Caco-2 (cell line): ENCODE results near the gene NFKBIZ. TPM values are rescaled to one million over a fixed set of nuclear protein-coding genes. Genes with fewer than 3 reads are reported as not detected.

Source experiments
- BruUV-seq: library from RNA; stranded (reverse); fragments of 400-500 nt; replicated peaks from 2 replicates; lab custom pipeline; 2021; lab: Mats Ljungman, UMichigan
- CTCF ChIA-PET: fragments of 300-600 bp; sonication (Branson Sonifier 250); formaldehyde crosslinking; loops from one replicate; lab custom pipeline; 2022; ENCODE audit warnings: antibody characterized with exemption; lab: Charles Lee
- POLR2A ChIA-PET: fragments of 300-600 bp; sonication (Branson Sonifier 250); formaldehyde crosslinking; loops from one replicate; lab custom pipeline; 2022; ENCODE audit warnings: antibody characterized with exemption; lab: Charles Lee
- DNase-seq, 2 experiments: peaks; one replicate each; pipeline versions ENCODE4 v3.0.0 to v3.0.0-alpha.2; 2020 to 2022
- H3K27me3 ChIP-seq: replicated peaks from 2 replicates; pipeline ENCODE4 v1.6.0; 2011; ENCODE audit warnings: low read length; ENCODE audit not compliant: control insufficient read depth, insufficient read depth
- H3K36me3 ChIP-seq: 2 replicates; pipeline ENCODE4 v1.5.1; 2011; ENCODE audit warnings: low read length; ENCODE audit not compliant: control insufficient read depth, insufficient read depth
- H3K4me1 ChIP-seq: fragments of 250-450 bp; sonication (Bioruptor Pico); 2 replicates; pipeline ENCODE4 v1.5.1; 2020; ENCODE audit warnings: mild to moderate bottlenecking
- H3K4me3 ChIP-seq: 2 replicates; pipeline ENCODE4 v1.5.1; 2011; ENCODE audit warnings: low read depth, mild to moderate bottlenecking, control low read depth, low read length
- H3K9me3 ChIP-seq: fragments of 250-450 bp; sonication (Bioruptor Pico); 2 replicates; pipeline ENCODE4 v1.5.1; 2020; ENCODE audit warnings: mild to moderate bottlenecking, moderate library complexity
- H3K27ac Mint-ChIP-seq: one replicate; pipeline ENCODE4 v1.8.0; 2022; ENCODE audit warnings: mixed read lengths; ENCODE audit not compliant: unreplicated experiment
- H3K27me3 Mint-ChIP-seq: one replicate; pipeline ENCODE4 v1.8.0; 2022; ENCODE audit warnings: mixed read lengths; ENCODE audit not compliant: insufficient read depth, unreplicated experiment
- H3K36me3 Mint-ChIP-seq: one replicate; pipeline ENCODE4 v1.8.0; 2022; ENCODE audit warnings: mild to moderate bottlenecking, mixed read lengths; ENCODE audit not compliant: insufficient read depth, unreplicated experiment
- H3K4me1 Mint-ChIP-seq: one replicate; pipeline ENCODE4 v1.8.0; 2022; ENCODE audit warnings: low read depth, mixed read lengths; ENCODE audit not compliant: unreplicated experiment
- H3K4me3 Mint-ChIP-seq: one replicate; pipeline ENCODE4 v1.8.0; 2022; ENCODE audit warnings: mild to moderate bottlenecking, moderate library complexity, mixed read lengths; ENCODE audit not compliant: unreplicated experiment
- H3K9me3 Mint-ChIP-seq: one replicate; pipeline ENCODE4 v1.8.0; 2022; ENCODE audit warnings: mixed read lengths; ENCODE audit not compliant: unreplicated experiment
- CTCF ChIP-seq, 2 experiments: fragments of 200-600 bp in 1 of 2; IDR thresholded peaks; 1 replicate in 1 of 2; 2 replicates in 1 of 2; pipeline versions ENCODE4 v1.5.1 to v1.8.0; 2011 to 2022; ENCODE audit warnings: antibody characterized with exemption in 1 of 2, control low read depth in 1 of 2, inconsistent platforms in 1 of 2, low read depth in 1 of 2, low read length in 1 of 2, mild to moderate bottlenecking in 1 of 2, moderate library complexity in 1 of 2; ENCODE audit not compliant: insufficient read depth in 1 of 2, severe bottlenecking in 1 of 2, unreplicated experiment in 1 of 2
- intact Hi-C: fragments of 100-400 bp; cut with micrococcal nuclease; formaldehyde crosslinking; loops from one replicate; pipeline ENCODE4 v1.10.0; 2022; ENCODE audit not compliant: unreplicated experiment
- total RNA-seq: library from RNA; stranded (reverse); gene quantifications from 2 replicates; pipeline ENCODE4 v1.2.3, GENCODE V29; 2022

The NFKBIZ gene
- total RNA-seq, 1 experiment from 2014 or later, result 20.2 TPM

DNA sequence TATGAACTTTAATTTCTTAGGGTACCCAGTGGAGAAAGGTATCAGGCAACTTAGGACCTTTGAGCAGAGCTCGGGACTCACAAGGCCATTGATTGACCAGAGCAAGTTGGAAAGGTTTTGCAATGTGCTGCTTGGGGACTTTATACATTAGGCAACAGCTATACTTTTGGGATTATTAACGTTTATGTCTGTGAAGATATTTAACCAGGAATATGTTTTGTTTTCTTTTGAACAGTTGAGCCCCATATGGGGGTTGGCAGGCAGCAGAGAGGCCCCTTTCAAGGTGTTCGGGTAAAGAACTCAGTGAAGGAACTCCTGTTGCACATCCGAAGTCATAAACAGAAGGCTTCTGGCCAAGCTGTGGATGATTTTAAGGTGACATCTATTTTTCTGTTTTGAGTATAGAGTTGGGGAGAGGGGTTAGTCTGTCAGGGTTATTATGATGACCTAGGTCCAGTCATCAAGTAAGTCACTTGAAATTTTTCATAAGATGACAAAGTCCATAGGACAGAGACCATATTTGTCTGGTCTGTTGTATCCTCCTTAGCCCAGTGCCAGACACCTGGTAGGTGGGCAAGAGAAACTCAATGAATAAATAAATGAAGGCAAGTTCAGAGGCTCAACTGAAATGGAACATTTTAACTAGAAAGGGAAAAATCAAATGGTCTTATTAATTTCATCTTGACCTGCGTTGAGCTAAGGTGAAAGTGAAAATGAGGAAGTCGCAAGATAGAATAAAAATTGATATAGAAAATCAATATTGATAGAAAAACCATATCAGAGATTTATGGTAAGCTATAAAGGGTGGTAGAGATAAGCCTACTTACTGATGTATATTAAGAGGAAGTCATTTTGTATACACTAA lies 2.8 kb downstream of the NFKBIZ start:
- Mint-ChIP-seq H3K9me3 (no peaks in the 10 kb centered on the region), H3K27me3 (no peaks in the 10 kb centered on the region), H3K36me3 (peaks cover 75% of the 10 kb centered on the region), H3K4me3 (peak overlapping the region; percentile 65), H3K4me1 (peaks cover 51% of the 10 kb centered on the region), H3K27ac (peak overlapping the region; percentile 61)
- no peak for DNase-seq
- TF ChIP-seq CTCF (IDR thresholded peaks at IDR 0.05; ENCODE audit: insufficient read depth in 1 of 2, low read depth in 1 of 2, low read length in 1 of 2, severe bottlenecking in 1 of 2, unreplicated experiment in 1 of 2), result no peak
- ChIA-PET CTCF (interaction anchor here (0.6 kb wide), 1 partner anchor 7 kb away, joined by 3 read pairs; no protein-coding TSS in a partner anchor), POLR2A (no interaction called here)
- H3K27me3 ChIP-seq, result no peaks in the 10 kb centered on the region
- H3K4me1 ChIP-seq, result peaks cover 49% of the 10 kb centered on the region
- no peaks in the 10 kb centered on the region for H3K9me3 ChIP-seq
- H3K4me3 ChIP-seq, result peak overlapping the region; percentile 96
- intact Hi-C loops, result no loop called here
- peaks cover 4% of the 10 kb centered on the region for H3K36me3 ChIP-seq
- BruUV-seq, result no TSS peak

- H3K9me3 ChIP-seq, result no peaks in the 10 kb centered on the region
- ChIA-PET POLR2A (no interaction called here), CTCF (no interaction called here)
- H3K27me3 ChIP-seq, result no peaks in the 10 kb centered on the region
- BruUV-seq, result no TSS peak
- no peak for DNase-seq
- H3K27ac Mint-ChIP-seq, result no peak overlapping the region
- peaks cover 44% of the 10 kb centered on the region for H3K4me1 Mint-ChIP-seq
- peaks cover 83% of the 10 kb centered on the region for H3K36me3 Mint-ChIP-seq
- TF ChIP-seq CTCF (IDR thresholded peaks at IDR 0.05; ENCODE audit: insufficient read depth in 1 of 2, low read depth in 1 of 2, low read length in 1 of 2, severe bottlenecking in 1 of 2, unreplicated experiment in 1 of 2), result no peak
- no peaks in the 10 kb centered on the region for H3K9me3 Mint-ChIP-seq
- H3K27me3 Mint-ChIP-seq, result no peaks in the 10 kb centered on the region
- peaks cover 8% of the 10 kb centered on the region for H3K36me3 ChIP-seq
- intact Hi-C loops, result no loop called here
- peak overlapping the region; percentile 35 for H3K4me3 Mint-ChIP-seq
- no peak overlapping the region for H3K4me3 ChIP-seq
- peaks cover 38% of the 10 kb centered on the region for H3K4me1 ChIP-seq
These were observed 3.9 kb downstream of the NFKBIZ start for GRCh38 chr3:101852983-101853840.

GRCh38 chr3:101853982-101854381 lies 4.7 kb downstream of the NFKBIZ start:
- H3K27me3 Mint-ChIP-seq, result no peaks in the 10 kb centered on the region
- BruUV-seq, result TSS peak; percentile 51
- H3K4me3 ChIP-seq, result no peak overlapping the region
- peaks cover 8% of the 10 kb centered on the region for H3K36me3 ChIP-seq
- H3K27me3 ChIP-seq, result no peaks in the 10 kb centered on the region
- no peak overlapping the region for H3K4me3 Mint-ChIP-seq
- ChIA-PET POLR2A (no interaction called here), CTCF (interaction anchor here (1.0 kb wide), 1 partner anchor 371 kb away, joined by 9 read pairs; no protein-coding TSS in a partner anchor)
- peaks cover 40% of the 10 kb centered on the region for H3K4me1 Mint-ChIP-seq
- H3K27ac Mint-ChIP-seq, result no peak overlapping the region
- DNase-seq, result no peak
- peaks cover 91% of the 10 kb centered on the region for H3K36me3 Mint-ChIP-seq
- intact Hi-C loops, result no loop called here
- H3K9me3 ChIP-seq, result no peaks in the 10 kb centered on the region
- no peak for TF ChIP-seq CTCF (IDR thresholded peaks at IDR 0.05; ENCODE audit: insufficient read depth in 1 of 2, low read depth in 1 of 2, low read length in 1 of 2, severe bottlenecking in 1 of 2, unreplicated experiment in 1 of 2)
- peaks cover 35% of the 10 kb centered on the region for H3K4me1 ChIP-seq
- no peaks in the 10 kb centered on the region for H3K9me3 Mint-ChIP-seq
